Prostate gland (tissue), 2 donors: ENCODE data around the gene TMEM167B. TPM values are rescaled to one million over a fixed set of nuclear protein-coding genes. Genes with fewer than 3 reads are reported as not detected.

Experiments used
- DNase-seq: peaks from one replicate; pipeline ENCODE4 v3.0.0-alpha.2; 2019; ENCODE audit warnings: low spot score
- H3K27ac ChIP-seq, 2 donors: fragments of 200-600 bp; sonication (generic); 2 replicates each; pipeline ENCODE4 v1.5.1; 2017 to 2019
- H3K27me3 ChIP-seq: fragments of 200-600 bp; sonication (generic); replicated peaks from 2 replicates; pipeline ENCODE4 v1.5.1; 2019; ENCODE audit not compliant: insufficient read depth
- H3K36me3 ChIP-seq, 2 donors: fragments of 200-600 bp; sonication (generic); 1 replicate in 1 of 2; 2 replicates in 1 of 2; pipeline versions ENCODE4 v1.5.1 to v1.8.1; 2017 to 2019
- H3K4me1 ChIP-seq: fragments of 200-600 bp; sonication (generic); replicated peaks from 2 replicates; pipeline ENCODE4 v1.5.1; 2019
- H3K4me3 ChIP-seq, 2 donors: fragments of 200-600 bp; sonication (generic); 2 replicates each; pipeline ENCODE4 v1.5.1; 2017 to 2019
- H3K9me3 ChIP-seq: fragments of 200-600 bp; sonication (generic); 2 replicates; pipeline ENCODE4 v1.5.1; 2017
- CTCF ChIP-seq, 4 experiments: fragments of 200-600 bp in 2 of 4; fragments of 450-650 bp in 2 of 4; sonication (generic) in 2 of 4; IDR thresholded peaks; 1 replicate in 3 of 4; 2 replicates in 1 of 4; pipeline ENCODE4 v1.5.1; 2016 to 2019; ENCODE audit warnings: antibody characterized with exemption in 4 of 4, mild to moderate bottlenecking in 2 of 4, moderate library complexity in 2 of 4
- POLR2A ChIP-seq: fragments of 450-650 bp; IDR thresholded peaks from one replicate; pipeline ENCODE4 v1.6.1; 2016; ENCODE audit warnings: antibody characterized with exemption, mild to moderate bottlenecking
- POLR2AphosphoS5 ChIP-seq: sonication (generic); formaldehyde crosslinking; IDR thresholded peaks from one replicate; pipeline ENCODE4 v1.6.1; 2017; ENCODE audit warnings: antibody characterized with exemption
- WGBS: methylation state at CpG from one replicate; pipeline ENCODE4 v1.1.5; 2018; 5-methylcytosine and 5-hydroxymethylcytosine counted together
- intact Hi-C: fragments of 100-400 bp; cut with DNase I; formaldehyde crosslinking; loops from one replicate; pipeline ENCODE4 v1.14.2; 2022
- total RNA-seq, 2 donors: library from RNA; depleted of rRNA; stranded (reverse); fragments of >200 nt; gene quantifications; one replicate each; pipeline ENCODE4 v1.1.0, GENCODE V29; 2016

The TMEM167B gene
- total RNA-seq, 2 donors from 2014 or later: 37.0 to 40.7 TPM

GRCh38 chr1:109069294-109069693, 21.3 kb upstream of the TMEM167B start:
- H3K36me3 ChIP-seq: peaks cover 0 to 2% of the 10 kb centered on the region in 2 donors
- no peak for TF ChIP-seq POLR2A
- TF ChIP-seq CTCF (IDR thresholded peaks at IDR 0.05): no peak
- TF ChIP-seq POLR2AphosphoS5: no peak
- WGBS: 86% methylated on average over 1 of the region's 1 CpG
- no peaks in the 10 kb centered on the region for H3K4me1 ChIP-seq
- H3K4me3 ChIP-seq: no peak overlapping the region
- intact Hi-C loops: no loop called here
- no peaks in the 10 kb centered on the region for H3K9me3 ChIP-seq
- H3K27ac ChIP-seq: no peak overlapping the region
- no peak for DNase-seq
- no peaks in the 10 kb centered on the region for H3K27me3 ChIP-seq

GRCh38 chr1:109075531-109076490, 14.8 kb upstream of the TMEM167B start, which contains the start of gene TAF13:
TAF13 (minus strand) TSS chr1:109076003; CDS start chr1:109075947, 56 bp downstream.
- intact Hi-C loops: no loop called here
- WGBS: 5% methylated on average over 39 of the region's 39 CpGs

GRCh38 chr1:109078317-109078716, 12.2 kb upstream of the TMEM167B start:
- 95% methylated on average over 1 of the region's 1 CpG for WGBS
- no peak for DNase-seq
- H3K4me1 ChIP-seq: no peaks in the 10 kb centered on the region
- no peak overlapping the region for H3K4me3 ChIP-seq
- no peaks in the 10 kb centered on the region for H3K36me3 ChIP-seq
- TF ChIP-seq POLR2A (no peak), POLR2AphosphoS5 (no peak), CTCF (IDR thresholded peaks at IDR 0.05) (no peak)
- H3K27me3 ChIP-seq: no peaks in the 10 kb centered on the region
- H3K9me3 ChIP-seq: no peaks in the 10 kb centered on the region
- intact Hi-C loops: no loop called here
- H3K27ac ChIP-seq: no peak overlapping the region

More at GRCh38 chr1:109075531-109076490, 14.8 kb upstream of the TMEM167B start, which contains the start of gene TAF13:
- TF ChIP-seq POLR2A (peak; percentile 82), CTCF (IDR thresholded peaks at IDR 0.05) (peak in 3 of 4 experiments; percentile 26 to 68 (median 61)), POLR2AphosphoS5 (peak; percentile 99)
- Histone ChIP-seq H3K4me1 (no peaks in the 10 kb centered on the region), H3K27me3 (no peaks in the 10 kb centered on the region), H3K27ac (peak within 1 kb of the TSS; percentile 83 to 89), H3K36me3 (no peaks in the 10 kb centered on the region), H3K9me3 (no peaks in the 10 kb centered on the region), H3K4me3 (peak within 1 kb of the TSS; percentile 55 to 72)
- DNase-seq: peak; percentile 88

GRCh38 chr1:109079240-109079622, 11.3 kb upstream of the TMEM167B start:
- intact Hi-C loops: no loop called here
- Histone ChIP-seq H3K36me3 (no peaks in the 10 kb centered on the region), H3K27ac (peak overlapping the region in 1 of 2 donors; percentile 42), H3K27me3 (no peaks in the 10 kb centered on the region), H3K4me1 (no peaks in the 10 kb centered on the region), H3K4me3 (no peak overlapping the region), H3K9me3 (no peaks in the 10 kb centered on the region)
- no peak for TF ChIP-seq POLR2A
- no peak for DNase-seq
- WGBS: 95% methylated on average over 2 of the region's 2 CpGs

- no peaks in the 10 kb centered on the region for H3K27me3 ChIP-seq
- H3K4me1 ChIP-seq: no peaks in the 10 kb centered on the region
- 83% methylated on average over 5 of the region's 5 CpGs for WGBS
- no peak for TF ChIP-seq CTCF (IDR thresholded peaks at IDR 0.05)
- TF ChIP-seq POLR2AphosphoS5: no peak
- TF ChIP-seq POLR2A: no peak
- DNase-seq: no peak
- H3K4me3 ChIP-seq: no peak overlapping the region
- no peaks in the 10 kb centered on the region for H3K36me3 ChIP-seq
- H3K27ac ChIP-seq: peak overlapping the region in 1 of 2 donors; percentile 42
- no peaks in the 10 kb centered on the region for H3K9me3 ChIP-seq
- intact Hi-C loops: no loop called here
These were observed 10.0 kb upstream of the TMEM167B start for GRCh38 chr1:109080441-109081082.
